ENCODE data around the gene COPE. TPM values are rescaled to one million over a fixed set of nuclear protein-coding genes. Genes with fewer than 3 reads are reported as not detected.

Gene COPE
- polyA plus RNA-seq, result 135 TPM
- long read RNA-seq, donor 1, transcript COPE-201 (10 exons, 1,141 nt), result major isoform, 33 of 34 reads
- long read RNA-seq, donor 1, partial matches to known transcripts, result 0 of 34 reads
- long read RNA-seq, donor 1, other reads (novel, unspliced or antisense), result 0 of 34 reads
- long read RNA-seq, donor 2, transcript COPE-201 (10 exons, 1,141 nt), result major isoform, 96 of 131 reads
- long read RNA-seq, donor 2, partial matches to known transcripts, result 28 of 131 reads
- long read RNA-seq, donor 2, other reads (novel, unspliced or antisense), result 6 of 131 reads
- long read RNA-seq, donor 3, result 0 reads
- long read RNA-seq, donor 4, transcript COPE-201 (10 exons, 1,141 nt), result major isoform, 7 of 7 reads
- long read RNA-seq, donor 4, partial matches to known transcripts, result 0 of 7 reads
- long read RNA-seq, donor 4, other reads (novel, unspliced or antisense), result 0 of 7 reads
- long read RNA-seq, donor 5, transcript COPE-201 (10 exons, 1,141 nt), result major isoform, 45 of 47 reads
- long read RNA-seq, donor 5, partial matches to known transcripts, result 0 of 47 reads
- long read RNA-seq, donor 5, other reads (novel, unspliced or antisense), result 0 of 47 reads
- long read RNA-seq, donor 6, transcript COPE-201 (10 exons, 1,141 nt), result major isoform, 96 of 142 reads
- long read RNA-seq, donor 6, partial matches to known transcripts, result 32 of 142 reads
- long read RNA-seq, donor 6, other reads (novel, unspliced or antisense), result 11 of 142 reads
- long read RNA-seq, donor 7, transcript COPE-201 (10 exons, 1,141 nt), result major isoform, 41 of 47 reads
- long read RNA-seq, donor 7, partial matches to known transcripts, result 6 of 47 reads
- long read RNA-seq, donor 7, other reads (novel, unspliced or antisense), result 0 of 47 reads
- long read RNA-seq, donor 8, transcript COPE-201 (10 exons, 1,141 nt), result major isoform, 105 of 141 reads
- long read RNA-seq, donor 8, partial matches to known transcripts, result 33 of 141 reads
- long read RNA-seq, donor 8, other reads (novel, unspliced or antisense), result 0 of 141 reads
- long read RNA-seq, donor 9, transcript COPE-201 (10 exons, 1,141 nt), result major isoform, 59 of 83 reads
- long read RNA-seq, donor 9, partial matches to known transcripts, result 19 of 83 reads
- long read RNA-seq, donor 9, other reads (novel, unspliced or antisense), result 0 of 83 reads
- long read RNA-seq, donor 10, transcript COPE-201 (10 exons, 1,141 nt), result major isoform, 68 of 89 reads
- long read RNA-seq, donor 10, partial matches to known transcripts, result 19 of 89 reads
- long read RNA-seq, donor 10, other reads (novel, unspliced or antisense), result 0 of 89 reads
- long read RNA-seq, donor 11, transcript COPE-201 (10 exons, 1,141 nt), result major isoform, 49 of 63 reads
- long read RNA-seq, donor 11, partial matches to known transcripts, result 0 of 63 reads
- long read RNA-seq, donor 11, other reads (novel, unspliced or antisense), result 12 of 63 reads

DNA sequence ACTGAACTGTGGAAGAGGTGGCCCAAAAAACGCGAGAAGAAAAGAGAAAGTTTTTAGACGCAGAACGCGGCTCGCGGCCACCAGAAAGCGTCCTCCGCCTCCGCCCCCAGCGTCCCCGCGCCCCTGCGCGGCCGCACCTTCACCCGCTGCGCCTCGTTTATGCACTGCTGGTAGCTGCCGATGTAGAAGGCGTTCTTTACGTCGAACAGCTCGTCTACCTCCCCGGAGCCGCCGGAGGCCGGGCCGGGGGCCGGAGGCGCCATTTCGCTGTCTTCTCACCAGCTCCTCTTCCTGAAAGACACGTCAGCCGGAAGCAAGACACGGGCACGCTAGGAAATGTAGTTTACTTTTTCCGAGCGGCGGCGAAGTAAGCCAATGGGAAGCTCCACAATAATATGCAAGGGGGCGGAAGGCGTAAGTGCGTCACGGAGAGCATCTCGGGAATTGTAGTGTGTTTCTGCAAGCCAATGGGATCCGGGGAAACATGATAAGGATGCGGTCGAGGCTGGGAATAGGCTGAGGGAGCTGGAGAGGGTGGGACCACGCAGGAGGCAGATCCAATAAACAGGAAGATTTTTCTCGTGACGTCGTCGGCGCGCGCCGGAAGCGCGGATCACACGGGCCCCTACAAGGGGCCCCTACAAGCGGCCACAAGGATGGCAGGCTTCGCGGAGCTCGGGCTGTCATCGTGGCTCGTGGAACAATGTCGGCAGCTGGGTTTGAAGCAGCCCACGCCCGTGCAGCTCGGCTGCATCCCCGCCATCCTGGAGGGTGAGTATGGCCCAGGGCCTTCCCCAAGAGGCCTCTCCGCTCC is at the start of gene COPE, which contains the start of gene DDX49:
Gene COPE (minus strand): TSS at position 302 of the 814 bp plus-strand sequence. CDS start 39 bp downstream, at position 263.
Gene DDX49 (plus strand): TSS at position 630 of the 814 bp plus-strand sequence. CDS start 27 bp downstream, at position 657.
- H3K9me3 ChIP-seq (ENCODE audit: control insufficient read depth, low read depth, low read length), result no peaks in the 10 kb centered on the region
- H3K27ac ChIP-seq (ENCODE audit: low read length), result peak within 1 kb of the TSS; percentile 85
- H3K27me3 ChIP-seq (ENCODE audit: control insufficient read depth, insufficient read depth, low read length), result no peaks in the 10 kb centered on the region
- peak; percentile 100 for DNase-seq
- H3K36me3 ChIP-seq (ENCODE audit: control insufficient read depth, insufficient read depth, low read length), result peaks cover 43% of the 10 kb centered on the region
- H3K4me1 ChIP-seq (ENCODE audit: control insufficient read depth, insufficient read depth, low read length), result peaks cover 10% of the 10 kb centered on the region
- peak within 1 kb of the TSS; percentile 88 for H3K4me3 ChIP-seq (ENCODE audit: low read length)
- no CpG with 5 or more reads among the region's 72 CpGs for WGBS (ENCODE audit: insufficient coverage, low lambda C conversion rate)

DNA sequence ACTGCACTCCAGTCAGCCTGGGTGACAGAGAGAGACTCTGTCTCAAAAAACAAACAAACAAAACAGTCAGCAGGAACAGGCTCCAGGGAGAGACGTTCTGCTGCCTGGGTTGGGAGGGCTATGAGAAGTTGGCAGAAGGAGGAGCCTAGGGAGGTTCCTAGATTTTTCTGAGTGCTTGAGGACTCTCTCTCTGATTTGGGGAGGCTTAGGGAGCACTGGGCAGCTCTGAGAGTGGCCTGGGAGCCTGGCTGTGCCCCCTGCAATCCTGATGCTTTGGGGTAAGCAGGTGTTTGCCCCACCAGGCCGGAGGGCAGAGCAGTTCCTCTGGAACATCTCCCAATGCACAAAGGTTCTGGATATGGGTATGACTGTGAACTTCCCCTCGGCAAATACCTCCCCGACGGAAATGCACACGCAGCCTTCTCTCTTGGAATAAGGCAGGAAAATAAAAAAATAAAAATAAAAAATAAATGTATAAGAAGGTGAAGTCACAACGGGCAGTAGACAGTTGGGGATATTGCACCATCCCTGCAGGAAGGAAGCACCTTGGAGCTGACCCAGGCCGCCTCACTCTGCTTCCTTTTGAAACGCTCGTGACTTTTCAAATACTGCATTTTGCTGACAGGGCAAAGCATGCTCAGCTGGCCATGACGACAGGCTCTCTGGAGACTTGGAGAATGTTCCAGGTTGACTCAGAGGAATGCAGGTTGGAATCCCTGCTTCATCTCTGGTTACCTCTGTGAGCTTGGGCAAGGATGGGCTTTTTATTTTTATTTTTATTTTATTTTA is 48.4 kb upstream of the COPE start:
- WGBS (ENCODE audit: insufficient coverage, low lambda C conversion rate), result 80% methylated on average over 4 of the region's 11 CpGs
- H3K27me3 ChIP-seq (ENCODE audit: control insufficient read depth, insufficient read depth, low read length), result no peaks in the 10 kb centered on the region
- no peak overlapping the region for H3K4me3 ChIP-seq (ENCODE audit: low read length)
- DNase-seq, result no peak
- no peaks in the 10 kb centered on the region for H3K9me3 ChIP-seq (ENCODE audit: control insufficient read depth, low read depth, low read length)
- peak overlapping the region; percentile 20 for H3K27ac ChIP-seq (ENCODE audit: low read length)
- no peaks in the 10 kb centered on the region for H3K4me1 ChIP-seq (ENCODE audit: control insufficient read depth, insufficient read depth, low read length)
- no peaks in the 10 kb centered on the region for H3K36me3 ChIP-seq (ENCODE audit: control insufficient read depth, insufficient read depth, low read length)

DNA sequence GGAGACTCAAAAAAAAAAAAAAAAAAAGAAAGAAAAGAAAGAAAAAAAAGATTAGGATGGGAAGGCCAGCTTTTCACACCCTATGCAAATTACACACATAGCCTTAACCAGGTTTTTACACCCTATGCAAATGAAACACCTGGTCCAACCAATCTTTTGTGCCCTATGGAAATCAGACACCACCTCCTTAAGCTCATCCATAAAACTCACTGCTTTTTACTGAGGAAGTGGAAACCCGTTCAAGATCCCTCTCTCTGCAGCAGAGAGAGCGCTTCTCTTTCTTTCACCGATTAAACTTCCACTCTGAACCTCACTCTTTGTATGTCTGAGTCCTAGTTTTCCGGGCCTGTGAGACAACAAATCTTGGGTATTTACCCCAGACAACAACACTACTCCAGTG is 47.1 kb upstream of the COPE start:
- Histone ChIP-seq H3K36me3 (ENCODE audit: control insufficient read depth, insufficient read depth, low read length) (no peaks in the 10 kb centered on the region), H3K27ac (ENCODE audit: low read length) (no peak overlapping the region), H3K4me3 (ENCODE audit: low read length) (no peak overlapping the region), H3K27me3 (ENCODE audit: control insufficient read depth, insufficient read depth, low read length) (peaks cover 9% of the 10 kb centered on the region), H3K9me3 (ENCODE audit: control insufficient read depth, low read depth, low read length) (no peaks in the 10 kb centered on the region), H3K4me1 (ENCODE audit: control insufficient read depth, insufficient read depth, low read length) (no peaks in the 10 kb centered on the region)
- DNase-seq, result no peak
- WGBS (ENCODE audit: insufficient coverage, low lambda C conversion rate), result 32% methylated on average over 3 of the region's 4 CpGs

DNA sequence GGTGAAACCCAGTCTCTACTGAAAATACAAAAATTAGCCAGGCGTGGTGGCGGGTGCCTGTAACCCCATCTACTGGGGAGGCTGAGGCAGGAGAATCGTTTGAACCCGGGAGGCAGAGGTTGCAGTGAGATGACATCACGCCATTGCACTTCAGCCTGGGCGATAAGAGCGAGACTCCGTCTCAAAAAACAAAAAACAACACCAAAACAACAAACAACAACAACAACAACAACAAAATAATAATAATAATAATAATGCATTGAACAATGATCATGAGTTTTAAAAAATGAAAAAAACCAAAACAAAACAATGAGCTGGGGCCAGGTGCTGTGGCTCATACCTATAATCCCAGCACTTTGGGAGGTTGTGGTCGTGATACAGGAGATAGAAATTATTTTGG is 44.9 kb upstream of the COPE start:
- Histone ChIP-seq H3K4me3 (ENCODE audit: low read length) (no peak overlapping the region), H3K27me3 (ENCODE audit: control insufficient read depth, insufficient read depth, low read length) (peaks cover 9% of the 10 kb centered on the region), H3K27ac (ENCODE audit: low read length) (no peak overlapping the region), H3K4me1 (ENCODE audit: control insufficient read depth, insufficient read depth, low read length) (no peaks in the 10 kb centered on the region), H3K36me3 (ENCODE audit: control insufficient read depth, insufficient read depth, low read length) (no peaks in the 10 kb centered on the region), H3K9me3 (ENCODE audit: control insufficient read depth, low read depth, low read length) (no peaks in the 10 kb centered on the region)
- WGBS (ENCODE audit: insufficient coverage, low lambda C conversion rate), result no CpG with 5 or more reads among the region's 9 CpGs
- no peak for DNase-seq

DNA sequence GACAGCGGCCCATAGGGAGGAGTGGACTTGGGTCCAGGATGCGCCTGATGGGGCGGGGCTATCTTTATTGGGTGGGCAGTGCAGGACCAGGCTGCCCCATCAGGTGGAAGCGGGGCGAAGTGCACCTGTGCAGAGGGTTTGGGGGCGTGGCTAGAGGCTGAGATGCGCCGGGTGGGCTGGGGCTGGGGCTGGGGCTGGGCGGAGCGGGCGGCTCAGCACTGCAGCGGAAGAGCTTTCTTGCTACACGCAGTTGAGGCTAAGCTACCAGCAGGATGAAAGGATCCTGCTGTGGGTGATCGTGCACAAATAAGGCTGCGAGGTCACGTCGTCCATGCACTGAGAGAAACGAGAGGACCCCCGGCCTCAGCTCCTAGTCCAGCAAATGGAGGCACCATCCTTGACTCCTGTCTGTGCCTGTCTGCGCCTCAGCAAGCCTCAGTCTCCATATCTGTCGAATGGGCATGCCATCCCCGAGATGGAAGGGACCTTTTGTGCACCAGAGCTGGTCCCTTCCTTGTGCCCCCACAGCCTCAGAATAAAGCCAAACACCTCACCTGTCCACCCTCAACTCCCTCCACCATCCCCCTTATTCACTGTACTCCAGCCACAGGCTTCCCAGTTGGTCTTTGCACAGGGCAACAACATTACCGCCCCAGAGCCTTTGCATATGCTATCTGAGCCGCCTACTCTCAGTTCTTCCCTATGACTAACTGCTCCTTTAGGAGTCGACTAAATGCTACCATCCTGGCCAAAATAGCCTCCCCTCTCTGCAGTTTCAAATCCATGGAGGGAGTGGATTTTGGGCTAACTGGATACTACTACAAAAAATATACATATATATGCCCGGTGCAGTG is 42.8 kb upstream of the COPE start:
- peaks cover 9% of the 10 kb centered on the region for H3K27me3 ChIP-seq (ENCODE audit: control insufficient read depth, insufficient read depth, low read length)
- no peak overlapping the region for H3K4me3 ChIP-seq (ENCODE audit: low read length)
- no peaks in the 10 kb centered on the region for H3K4me1 ChIP-seq (ENCODE audit: control insufficient read depth, insufficient read depth, low read length)
- DNase-seq, result peak; percentile 7 to 34
- WGBS (ENCODE audit: insufficient coverage, low lambda C conversion rate), result no CpG with 5 or more reads among the region's 26 CpGs
- no peak overlapping the region for H3K27ac ChIP-seq (ENCODE audit: low read length)
- no peaks in the 10 kb centered on the region for H3K36me3 ChIP-seq (ENCODE audit: control insufficient read depth, insufficient read depth, low read length)
- H3K9me3 ChIP-seq (ENCODE audit: control insufficient read depth, low read depth, low read length), result no peaks in the 10 kb centered on the region

DNA sequence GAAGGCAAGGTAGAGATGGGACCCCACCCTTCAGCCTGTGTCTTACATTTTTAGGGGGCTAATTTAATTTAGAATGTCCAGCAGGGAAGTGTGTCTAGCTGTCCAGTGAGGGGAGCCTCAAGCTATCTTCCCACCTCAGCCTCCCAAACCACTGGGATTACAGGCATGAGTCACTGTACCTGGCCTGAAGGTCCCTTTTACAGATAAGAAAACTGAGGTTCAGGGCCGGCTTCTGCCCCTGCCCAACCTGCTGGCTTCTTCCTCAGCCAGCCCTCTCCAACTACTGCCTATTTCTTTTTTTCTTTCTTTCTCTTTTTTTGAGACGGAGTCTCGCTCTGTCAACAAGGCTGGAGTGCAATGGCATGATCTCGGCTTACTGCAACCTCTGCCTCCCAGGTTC is 41.2 kb upstream of the COPE start:
- Histone ChIP-seq H3K27me3 (ENCODE audit: control insufficient read depth, insufficient read depth, low read length) (peaks cover 9% of the 10 kb centered on the region), H3K27ac (ENCODE audit: low read length) (no peak overlapping the region), H3K4me3 (ENCODE audit: low read length) (no peak overlapping the region), H3K4me1 (ENCODE audit: control insufficient read depth, insufficient read depth, low read length) (no peaks in the 10 kb centered on the region), H3K36me3 (ENCODE audit: control insufficient read depth, insufficient read depth, low read length) (no peaks in the 10 kb centered on the region), H3K9me3 (ENCODE audit: control insufficient read depth, low read depth, low read length) (no peaks in the 10 kb centered on the region)
- WGBS (ENCODE audit: insufficient coverage, low lambda C conversion rate), result no CpG with 5 or more reads among the region's 4 CpGs
- DNase-seq, result no peak

DNA sequence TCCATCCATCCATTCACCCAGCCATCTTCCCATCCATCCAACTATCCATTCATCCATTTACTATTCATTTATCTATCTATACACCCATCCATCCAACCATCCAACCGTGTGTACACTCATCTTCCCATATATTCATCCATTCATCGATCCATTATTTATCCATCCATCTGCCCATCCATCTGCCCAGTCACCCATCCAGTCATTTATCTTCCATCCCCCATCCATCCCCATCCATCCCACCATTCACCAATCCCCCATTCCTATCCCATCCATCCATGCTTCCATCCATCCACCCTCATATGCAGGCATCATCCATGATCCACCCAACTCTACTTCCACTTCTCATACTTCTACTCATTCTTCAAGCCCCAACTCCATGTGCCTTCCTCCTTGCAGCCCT is 35.9 kb upstream of the COPE start:
- Histone ChIP-seq H3K27ac (ENCODE audit: low read length) (no peak overlapping the region), H3K9me3 (ENCODE audit: control insufficient read depth, low read depth, low read length) (no peaks in the 10 kb centered on the region), H3K4me1 (ENCODE audit: control insufficient read depth, insufficient read depth, low read length) (no peaks in the 10 kb centered on the region), H3K4me3 (ENCODE audit: low read length) (no peak overlapping the region), H3K27me3 (ENCODE audit: control insufficient read depth, insufficient read depth, low read length) (no peaks in the 10 kb centered on the region), H3K36me3 (ENCODE audit: control insufficient read depth, insufficient read depth, low read length) (no peaks in the 10 kb centered on the region)
- DNase-seq, result no peak
- WGBS (ENCODE audit: insufficient coverage, low lambda C conversion rate), result 100% methylated on average over 2 of the region's 2 CpGs

DNA sequence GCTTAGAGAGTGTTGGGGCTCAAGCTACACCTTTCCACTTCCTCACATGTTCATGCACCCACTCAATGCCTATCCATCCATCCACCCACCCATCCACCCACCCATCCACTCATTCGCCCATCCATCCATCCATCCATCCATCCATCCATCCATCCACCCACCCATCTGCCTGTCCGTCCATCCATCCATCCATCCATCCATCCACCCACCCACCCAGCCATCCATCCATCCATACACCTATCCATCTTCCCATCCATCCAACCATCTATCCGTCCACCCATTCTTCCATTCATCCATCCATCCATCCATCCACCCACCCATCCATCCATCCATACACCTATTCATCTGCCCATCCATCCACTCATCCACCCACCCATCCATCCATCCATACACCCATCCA is 34.9 kb upstream of the COPE start:
- Histone ChIP-seq H3K4me1 (ENCODE audit: control insufficient read depth, insufficient read depth, low read length) (no peaks in the 10 kb centered on the region), H3K27me3 (ENCODE audit: control insufficient read depth, insufficient read depth, low read length) (no peaks in the 10 kb centered on the region), H3K27ac (ENCODE audit: low read length) (no peak overlapping the region), H3K36me3 (ENCODE audit: control insufficient read depth, insufficient read depth, low read length) (no peaks in the 10 kb centered on the region), H3K9me3 (ENCODE audit: control insufficient read depth, low read depth, low read length) (no peaks in the 10 kb centered on the region), H3K4me3 (ENCODE audit: low read length) (no peak overlapping the region)
- WGBS (ENCODE audit: insufficient coverage, low lambda C conversion rate), result no CpG with 5 or more reads among the region's 3 CpGs
- no peak for DNase-seq
